CD4-positive, alpha-beta T cell treated with Interleukin-1 beta for 1 hour (primary cell): ENCODE results near the gene PPHLN1.

Experiments
- DNase-seq, 2 donors: peaks; one replicate each; pipeline ENCODE4 v3.0.0-alpha.2; 2020 to 2022

PPHLN1 gene

GRCh38 chr12:42484996-42485395, 159.0 kb downstream of the PPHLN1 start:
- DNase-seq: no peak

GRCh38 chr12:42485823-42486222, 159.9 kb downstream of the PPHLN1 start:
- no peak for DNase-seq

GRCh38 chr12:42486407-42486806, 160.4 kb downstream of the PPHLN1 start:
- DNase-seq: no peak

GRCh38 chr12:42490261-42490842, 164.4 kb downstream of the PPHLN1 start:
- no peak for DNase-seq
